ENCODE data around the gene EPHA4. TPM values are rescaled to one million over a fixed set of nuclear protein-coding genes. Genes with fewer than 3 reads are reported as not detected.

Gene EPHA4
- polyA plus RNA-seq, 1 of the 3 experiments (the other 2 are of a cell fraction): 0.90 TPM

- TF ChIP-seq EZH2phosphoT487 (IDR thresholded peaks at IDR 0.05; ENCODE audit: borderline replicate concordance, low read depth) (no peak), TEAD4 (IDR thresholded peaks at IDR 0.05; ENCODE audit: borderline replicate concordance, insufficient read depth) (no peak), CHD2 (IDR thresholded peaks at IDR 0.05; ENCODE audit: low read length, partially characterized antibody) (no peak)
These were observed 29.3 kb upstream of the EPHA4 start (continued) for GRCh38 chr2:221601376-221601775.

GRCh38 chr2:221600388-221600787, 28.3 kb upstream of the EPHA4 start:
- Histone ChIP-seq H3K4me2 (no peak overlapping the region), H3K9me3 (no peaks in the 10 kb centered on the region), H3K9me2 (no peaks in the 10 kb centered on the region), H3K36me3 (replicated peaks in 1 of 2; ENCODE audit: control insufficient read depth in 1 of 2, insufficient read depth in 2 of 2, low read length in 1 of 2) (no peaks in the 10 kb centered on the region), H3K27me3 (ENCODE audit: insufficient read depth) (no peaks in the 10 kb centered on the region; the same call in 1 of the 2 replicates), H3K9ac (no peak overlapping the region), H3K79me2 (ENCODE audit: insufficient read depth) (no peaks in the 10 kb centered on the region), H4K20me1 (ENCODE audit: insufficient read depth) (no peaks in the 10 kb centered on the region), H3K4me1 (ENCODE audit: control insufficient read depth in 1 of 2, insufficient read depth in 2 of 2, low read depth in 1 of 2, low read length in 1 of 2) (no peaks in the 10 kb centered on the region), H3K27ac (ENCODE audit: low read depth in 2 of 2, low read length in 1 of 2) (no peak overlapping the region), H3F3A (replicated peaks; ENCODE audit: insufficient read depth) (no peaks in the 10 kb centered on the region), H3K4me3 (ENCODE audit: low read depth in 2 of 2, low read length in 1 of 2) (no peak overlapping the region), H2AFZ (ENCODE audit: low read depth) (no peak overlapping the region)
- POLR2A ChIA-PET: no interaction called here
- 57% methylated on average over 5 of the region's 5 CpGs for WGBS (ENCODE audit: low lambda C conversion rate)
- TF ChIP-seq TAF1 (IDR thresholded peaks at IDR 0.05; ENCODE audit: borderline replicate concordance, low read depth, low read length) (no peak), FOSL2 (IDR thresholded peaks at IDR 0.05; ENCODE audit: borderline replicate concordance, low read depth) (no peak), GATA2 (CRISPR knock-in tag; IDR thresholded peaks at IDR 0.05) (no peak), CHD2 (IDR thresholded peaks at IDR 0.05; ENCODE audit: low read length, partially characterized antibody) (no peak), USF1 (IDR thresholded peaks at IDR 0.05; ENCODE audit: borderline replicate concordance, low read depth) (no peak), SIN3A (IDR thresholded peaks at IDR 0.05; ENCODE audit: borderline replicate concordance, low read depth, low read length) (no peak)
- DNase-seq: no peak
- CTCF ChIA-PET: no interaction called here

GRCh38 chr2:221596192-221596591, 24.1 kb upstream of the EPHA4 start:
- H3K9ac ChIP-seq: no peak overlapping the region
- 13% methylated on average over 3 of the region's 3 CpGs for WGBS (ENCODE audit: low lambda C conversion rate)
- H3K27ac ChIP-seq (ENCODE audit: low read depth in 2 of 2, low read length in 1 of 2): no peak overlapping the region
- H4K20me1 ChIP-seq (ENCODE audit: insufficient read depth): no peaks in the 10 kb centered on the region
- no peak overlapping the region for H2AFZ ChIP-seq (ENCODE audit: low read depth)
- H3K4me3 ChIP-seq (ENCODE audit: low read depth in 2 of 2, low read length in 1 of 2): no peak overlapping the region
- H3K27me3 ChIP-seq (ENCODE audit: insufficient read depth): no peaks in the 10 kb centered on the region; the same call in 1 of the 2 replicates
- no peaks in the 10 kb centered on the region for H3K9me2 ChIP-seq
- no peaks in the 10 kb centered on the region for H3K9me3 ChIP-seq
- no peaks in the 10 kb centered on the region for H3K4me1 ChIP-seq (ENCODE audit: control insufficient read depth in 1 of 2, insufficient read depth in 2 of 2, low read depth in 1 of 2, low read length in 1 of 2)
- DNase-seq: no peak
- ChIA-PET CTCF (no interaction called here), POLR2A (no interaction called here)
- H3F3A ChIP-seq (replicated peaks; ENCODE audit: insufficient read depth): no peaks in the 10 kb centered on the region
- H3K4me2 ChIP-seq: no peak overlapping the region
- no peaks in the 10 kb centered on the region for H3K79me2 ChIP-seq (ENCODE audit: insufficient read depth)
- H3K36me3 ChIP-seq (replicated peaks in 1 of 2; ENCODE audit: control insufficient read depth in 1 of 2, insufficient read depth in 2 of 2, low read length in 1 of 2): no peaks in the 10 kb centered on the region
- TF ChIP-seq POLR2AphosphoS5 (IDR thresholded peaks at IDR 0.05; ENCODE audit: low read depth, low read length) (no peak), USF1 (IDR thresholded peaks at IDR 0.05; ENCODE audit: borderline replicate concordance, low read depth) (no peak), JUND (IDR thresholded peaks at IDR 0.05) (no peak), TAF1 (IDR thresholded peaks at IDR 0.05; ENCODE audit: borderline replicate concordance, low read depth, low read length) (no peak), EZH2phosphoT487 (IDR thresholded peaks at IDR 0.05; ENCODE audit: borderline replicate concordance, low read depth) (no peak), RFX5 (IDR thresholded peaks at IDR 0.05; ENCODE audit: low read length) (no peak), MEF2A (IDR thresholded peaks at IDR 0.05; ENCODE audit: borderline replicate concordance, low read depth) (no peak), FOSL2 (IDR thresholded peaks at IDR 0.05; ENCODE audit: borderline replicate concordance, low read depth) (no peak), GATA2 (CRISPR knock-in tag; IDR thresholded peaks at IDR 0.05) (no peak), MXI1 (IDR thresholded peaks at IDR 0.05; ENCODE audit: low read depth, low read length) (no peak), NFIC (IDR thresholded peaks at IDR 0.05; ENCODE audit: borderline replicate concordance) (no peak), PBX3 (IDR thresholded peaks at IDR 0.05) (no peak), MAX (IDR thresholded peaks at IDR 0.05; ENCODE audit: low read depth) (no peak), RAD21 (IDR thresholded peaks at IDR 0.05; ENCODE audit: low read length) (no peak), IRF3 (IDR thresholded peaks at IDR 0.05; ENCODE audit: low read depth, low read length) (no peak), ZBTB33 (IDR thresholded peaks at IDR 0.05; ENCODE audit: borderline replicate concordance, low read depth) (no peak), YY1 (IDR thresholded peaks at IDR 0.05; ENCODE audit: low read depth) (no peak)
